Kidney capillary endothelial cell (primary cell): ENCODE measurements around the gene MEI4.
"Not testable (repeated sequence)": the region's sequence is repeated elsewhere in the genome, so short reads cannot be mapped to it uniquely, and the experiment has no call there.

Experiments
- DNase-seq: peaks from one replicate; pipeline ENCODE4 v3.0.0-alpha.2; 2018; ENCODE audit warnings: low spot score

Gene MEI4

GRCh38 chr6:77816766-77817270 is 164.0 kb downstream of the MEI4 start:
- no peak for DNase-seq

GRCh38 chr6:77822265-77822664 is 169.4 kb downstream of the MEI4 start:
- no peak for DNase-seq

GRCh38 chr6:77825204-77825603 is 172.4 kb downstream of the MEI4 start:
- DNase-seq = no peak

DNA sequence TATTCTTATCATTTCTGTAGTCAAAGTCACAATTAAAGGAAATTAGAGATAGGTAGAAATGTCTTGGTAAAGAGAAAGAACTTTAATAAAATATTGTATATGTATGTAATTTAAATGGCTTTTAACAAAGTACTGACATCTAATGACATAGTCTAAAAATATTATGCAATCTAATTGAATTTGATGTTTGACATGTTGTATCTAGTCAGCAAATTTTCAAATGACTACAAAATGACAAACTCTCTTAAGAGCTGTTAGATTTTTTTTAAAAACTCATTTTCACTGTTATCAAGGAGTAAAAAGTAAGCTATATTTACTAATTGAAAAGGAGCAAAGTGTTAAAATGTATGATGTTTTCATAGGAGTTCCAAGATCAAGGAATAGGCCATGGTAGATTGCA is 176.9 kb downstream of the MEI4 start:
- DNase-seq = no peak

- DNase-seq = not testable (repeated sequence)
These were observed 180.9 kb downstream of the MEI4 start for GRCh38 chr6:77833749-77834148.

DNA sequence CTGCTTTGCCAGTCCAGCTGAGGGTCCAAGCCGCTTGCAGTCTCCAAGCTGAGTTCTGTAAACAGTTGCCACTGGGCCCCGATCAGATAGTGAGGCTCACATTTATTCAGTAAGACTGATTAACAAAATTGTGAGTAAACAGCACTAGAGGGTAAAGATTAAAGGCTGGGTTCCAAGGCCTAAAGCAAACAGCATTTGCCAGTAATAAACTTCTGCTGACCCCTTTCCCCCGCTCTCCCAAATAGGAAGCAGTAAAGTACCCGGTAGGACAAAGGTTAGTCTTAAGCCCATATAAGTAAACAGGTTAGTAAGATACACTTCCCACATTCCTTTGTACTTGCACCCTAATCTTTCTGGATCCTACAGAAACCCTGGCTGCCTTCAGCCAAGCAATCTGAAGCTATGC is 181.8 kb downstream of the MEI4 start:
- no peak for DNase-seq

DNA sequence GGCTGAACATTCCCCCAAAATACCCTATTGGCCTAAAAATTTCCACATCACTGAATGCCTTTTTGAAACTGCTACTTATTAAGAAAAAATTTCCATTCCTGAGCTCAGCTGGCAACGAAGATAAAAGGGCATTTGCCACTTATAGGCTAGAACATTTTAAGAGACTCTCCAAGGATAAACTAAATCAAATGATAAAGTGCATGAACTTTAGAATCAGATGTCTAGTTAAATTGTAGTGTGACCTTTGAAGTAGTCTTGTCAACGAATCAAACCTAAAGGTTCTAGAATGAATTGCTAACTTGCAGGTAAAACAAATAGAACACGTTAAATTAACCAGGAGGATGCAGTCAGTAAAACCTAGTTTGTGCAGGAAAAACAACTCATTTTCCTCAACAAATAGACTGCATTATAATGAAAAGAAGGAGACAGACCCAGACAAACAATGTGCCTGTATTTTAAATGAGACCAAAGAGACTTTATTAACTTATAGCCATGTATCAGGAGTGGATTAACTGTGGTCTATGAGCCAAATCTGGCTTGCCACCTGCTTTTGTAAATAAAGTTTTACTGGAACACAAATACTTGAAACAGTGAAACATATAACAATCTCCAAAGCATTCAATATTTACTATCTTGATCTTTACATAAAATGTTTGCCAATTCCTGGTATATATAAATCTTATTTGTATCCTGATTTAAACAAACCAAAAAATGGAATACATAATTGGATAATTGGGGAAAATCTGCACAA is 184.4 kb downstream of the MEI4 start:
- no peak for DNase-seq

DNA sequence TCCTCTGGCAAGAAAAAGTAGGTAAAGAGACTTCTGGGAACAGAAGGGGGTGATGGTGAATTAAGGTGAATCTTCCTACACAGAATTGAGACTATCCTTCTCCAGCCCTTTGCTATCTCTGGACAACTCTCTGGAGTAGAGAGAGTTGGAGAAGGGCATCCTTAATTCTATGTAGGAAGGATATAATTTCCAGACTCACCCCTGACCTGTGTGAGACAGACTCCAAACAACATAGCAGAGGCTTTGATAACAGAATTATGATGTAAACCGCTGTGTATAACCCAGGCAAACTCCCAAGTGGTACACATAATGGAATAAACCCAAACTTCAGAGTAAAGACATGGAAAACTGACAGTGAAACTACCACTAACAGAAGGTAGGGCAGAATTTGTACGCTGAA is 186.5 kb downstream of the MEI4 start:
- DNase-seq = no peak

DNA sequence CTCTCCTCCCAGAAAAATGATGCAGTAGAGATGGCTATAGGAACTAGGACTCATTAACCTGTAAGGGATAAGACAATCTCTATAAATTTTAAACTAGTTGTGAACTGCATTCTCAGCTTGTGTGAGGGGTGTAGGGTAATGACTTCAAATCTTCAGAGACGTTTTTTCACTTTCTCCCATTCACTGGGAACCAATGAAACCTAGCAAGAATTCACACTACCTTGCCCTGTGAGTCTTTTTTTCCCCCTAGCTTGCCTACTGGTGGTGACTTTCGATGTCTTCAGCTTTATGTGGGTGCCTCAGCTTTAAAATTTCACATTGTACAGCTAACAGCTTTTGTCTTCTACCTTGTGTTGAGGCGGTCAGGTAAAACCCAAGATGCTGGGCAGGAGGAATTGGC is 192.0 kb downstream of the MEI4 start:
- no peak for DNase-seq

- no peak for DNase-seq
These were observed 200.6 kb downstream of the MEI4 start for GRCh38 chr6:77853401-77853800.

DNA sequence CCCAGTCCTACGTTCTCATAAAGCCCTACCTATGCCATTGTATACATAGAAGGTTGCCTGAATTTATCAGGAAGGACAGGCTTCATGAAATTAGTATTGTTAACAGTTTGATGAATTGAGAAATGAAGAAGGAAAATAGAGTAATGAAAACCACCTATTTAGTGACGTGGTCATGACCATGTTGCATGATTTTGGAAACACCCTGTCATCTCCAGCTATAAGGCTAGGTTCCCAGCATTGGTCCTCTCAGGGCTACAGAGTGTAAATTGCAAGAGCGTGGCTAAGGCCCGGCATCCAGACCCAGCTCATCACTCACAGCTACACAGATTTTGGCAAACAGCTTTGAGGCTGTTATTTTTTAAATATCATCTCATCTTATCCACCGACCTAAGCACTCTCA is 203.6 kb downstream of the MEI4 start:
- DNase-seq = no peak

DNA sequence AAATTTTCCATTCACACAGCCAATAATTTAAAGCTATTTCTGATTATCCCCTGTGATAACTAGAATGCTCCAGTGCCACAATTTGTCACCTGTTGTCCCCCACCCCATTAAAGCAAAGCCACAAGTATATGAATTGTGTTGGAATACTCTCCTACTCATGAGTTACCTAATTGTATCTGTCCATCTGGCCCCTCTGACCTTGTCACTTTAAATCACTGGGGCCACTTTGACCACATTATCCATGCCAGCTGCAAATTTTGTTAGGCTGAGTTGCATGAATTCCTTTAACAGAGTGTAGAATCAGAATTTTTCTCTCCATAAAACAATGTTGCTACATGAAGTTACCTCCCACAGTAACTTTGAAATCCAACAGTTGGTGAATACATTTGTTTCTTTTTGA is 204.6 kb downstream of the MEI4 start:
- no peak for DNase-seq

GRCh38 chr6:77876300-77876699 is 223.5 kb downstream of the MEI4 start:
- DNase-seq = no peak

DNA sequence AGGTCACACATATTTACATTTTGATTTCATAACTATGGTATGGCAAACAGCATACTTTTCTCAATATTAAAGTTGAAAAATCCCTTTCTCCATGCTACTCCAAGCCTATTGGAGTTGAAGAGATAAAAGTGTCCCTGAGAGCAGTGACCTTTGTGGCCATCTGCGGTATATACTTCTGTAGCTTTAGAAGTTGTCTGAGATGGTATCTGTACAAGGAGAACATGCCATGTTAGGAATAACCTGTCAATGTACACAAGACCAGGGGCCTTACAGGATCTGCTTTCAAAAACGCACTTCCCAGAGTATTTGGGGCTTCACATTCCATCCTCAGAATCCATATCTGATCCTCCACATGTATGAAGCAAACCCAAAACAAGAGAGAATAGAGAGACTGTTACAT is 226.7 kb downstream of the MEI4 start:
- no peak for DNase-seq

DNA sequence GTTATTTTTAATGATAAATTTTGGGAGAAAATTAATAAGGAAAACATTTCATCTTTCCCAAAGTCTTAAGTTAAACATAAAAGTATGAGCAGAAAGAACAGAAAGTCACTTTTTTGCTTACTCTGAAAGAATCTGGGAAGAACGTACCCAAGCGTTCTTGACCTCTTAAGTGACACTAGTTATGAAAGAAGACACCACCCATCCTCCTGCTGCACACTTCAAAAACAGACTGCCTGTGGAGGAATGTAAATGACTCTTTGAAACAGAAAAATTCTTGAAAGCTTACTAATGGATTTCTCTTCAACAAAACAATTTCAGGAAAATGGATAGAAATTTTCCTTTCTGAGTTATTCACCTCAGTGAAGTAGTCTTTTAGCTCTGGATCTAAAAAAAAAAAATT is 227.7 kb downstream of the MEI4 start:
- DNase-seq = no peak

DNA sequence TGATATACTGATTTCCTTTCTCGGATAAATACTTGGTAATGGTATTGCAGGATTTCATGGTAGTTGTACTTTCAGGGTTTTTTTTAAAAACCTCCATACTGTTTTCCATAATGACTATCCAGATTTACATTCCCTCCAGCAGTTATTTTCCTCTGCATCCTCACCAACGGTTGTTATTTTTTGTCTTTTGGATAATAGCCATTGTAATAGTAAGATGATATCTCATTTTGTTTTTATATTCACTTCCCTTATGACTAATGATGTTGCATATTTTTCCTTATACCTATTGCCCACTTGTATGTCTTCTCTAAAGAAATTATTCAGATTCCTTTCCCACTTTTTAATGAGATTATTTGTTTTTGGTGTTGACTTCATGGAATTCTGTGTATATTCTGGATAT is 231.0 kb downstream of the MEI4 start:
- no peak for DNase-seq

- no peak for DNase-seq
These were observed 240.6 kb downstream of the MEI4 start for GRCh38 chr6:77893391-77893790.

DNA sequence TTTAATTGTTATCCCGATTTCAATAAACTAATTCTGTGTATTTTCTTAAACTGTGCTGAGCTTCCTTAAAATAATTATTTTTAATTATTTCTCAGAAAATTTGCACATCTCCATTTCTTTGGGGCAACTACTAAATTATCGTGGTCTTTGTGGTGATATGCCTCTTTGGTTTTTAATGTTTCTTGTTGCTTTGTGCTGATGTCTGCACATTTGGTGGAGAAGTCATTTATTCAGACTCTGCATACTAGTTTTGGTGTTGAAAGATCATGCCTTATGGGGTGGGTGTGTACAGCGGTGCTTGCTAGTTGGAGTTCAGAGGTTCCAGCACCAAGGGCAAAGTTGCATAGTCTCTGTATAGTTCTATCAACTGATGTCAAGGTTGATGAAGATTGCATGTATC is 253.2 kb downstream of the MEI4 start:
- no peak for DNase-seq

- DNase-seq = no peak
These were observed 258.0 kb downstream of the MEI4 start for GRCh38 chr6:77910826-77911225.

DNA sequence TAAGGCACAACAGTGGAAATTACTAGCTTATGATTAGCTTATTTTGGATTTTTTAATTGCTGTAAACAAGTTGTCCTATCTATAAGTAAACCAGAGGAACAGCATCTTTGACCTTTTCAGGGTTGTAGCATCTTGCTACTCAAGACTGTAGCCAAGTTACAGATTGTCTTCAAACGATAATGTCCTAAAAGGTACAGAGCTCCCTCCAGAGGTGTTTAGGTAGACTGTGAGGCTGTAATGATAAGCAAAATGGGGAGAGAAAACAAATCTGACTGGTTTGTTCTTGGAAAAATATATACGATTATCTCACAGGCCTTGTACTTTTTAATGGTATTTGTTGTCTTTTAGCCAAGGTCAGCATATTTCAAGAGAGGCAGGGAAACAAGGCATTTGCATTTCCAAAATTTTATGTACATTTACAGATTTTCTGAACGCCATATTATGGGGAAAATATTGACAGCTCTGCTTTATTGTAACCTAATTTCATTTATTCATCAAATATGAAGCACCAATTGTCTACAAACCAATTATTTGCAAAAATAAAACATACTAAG is 273.4 kb downstream of the MEI4 start:
- no peak for DNase-seq

DNA sequence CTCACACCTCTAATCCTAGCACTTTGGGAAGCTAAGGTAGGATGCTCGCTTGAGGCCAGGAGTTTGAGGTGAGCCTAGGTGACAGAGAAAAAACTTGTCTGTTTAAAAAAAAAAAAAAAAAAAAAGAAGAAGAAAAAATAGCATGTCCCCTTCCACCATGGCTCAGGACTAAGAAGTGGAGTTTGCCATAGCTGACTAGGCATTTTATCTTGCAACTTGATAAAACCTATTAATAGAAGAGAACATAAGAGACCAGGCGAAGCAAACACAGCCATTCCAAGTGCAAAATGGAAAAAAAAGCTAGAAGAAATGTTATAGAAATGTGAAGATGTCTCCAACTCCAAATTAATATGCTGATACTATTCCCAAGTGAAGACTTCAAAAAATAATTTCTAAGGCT is 277.5 kb downstream of the MEI4 start:
- no peak for DNase-seq

DNA sequence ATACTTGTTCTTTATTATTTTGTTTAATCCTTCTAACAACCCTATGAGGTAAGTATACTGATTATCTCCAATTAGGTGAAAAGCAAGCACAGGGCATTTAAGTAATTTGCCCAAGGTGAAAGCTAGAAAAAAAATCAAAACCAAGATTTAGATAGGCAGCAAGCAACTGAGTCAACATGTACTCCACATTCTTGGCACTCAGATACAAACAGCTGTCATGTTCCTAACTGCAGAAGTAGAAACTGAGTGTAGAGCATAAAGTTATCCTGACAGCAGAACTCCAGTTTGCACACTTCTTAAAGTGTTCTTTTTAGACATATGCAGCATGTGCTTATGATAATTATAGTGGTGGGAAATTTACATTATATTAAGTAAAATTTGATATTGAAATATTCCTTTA is 278.1 kb downstream of the MEI4 start:
- DNase-seq = no peak

GRCh38 chr6:77962070-77962469 is 309.2 kb downstream of the MEI4 start:
- DNase-seq = no peak

DNA sequence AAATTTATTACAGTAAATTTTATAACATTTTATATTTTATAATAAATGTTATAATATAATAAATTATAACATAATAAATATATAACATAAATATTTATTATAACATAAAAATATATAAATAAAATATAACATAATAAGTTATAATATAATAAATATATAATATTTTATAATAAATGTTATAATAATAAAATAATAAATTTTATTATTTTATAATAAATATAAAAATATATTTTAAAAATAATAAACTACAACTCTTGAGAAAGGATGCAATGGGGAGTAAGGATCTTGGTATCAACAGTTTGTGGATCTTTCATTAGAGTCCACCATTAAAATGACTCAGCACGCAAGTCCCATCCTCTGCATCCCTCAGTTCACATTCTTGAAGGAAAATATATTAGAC is 312.6 kb downstream of the MEI4 start:
- no peak for DNase-seq
